ENCODE data around the gene GOLGA6B. TPM values are rescaled to one million over a fixed set of nuclear protein-coding genes. Genes with fewer than 3 reads are reported as not detected.
A peak's percentile ranks its signal among the peaks of the same experiment; 100 is the strongest.
"Not testable (repeated sequence)": the region's sequence is repeated elsewhere in the genome, so short reads cannot be mapped to it uniquely, and the experiment has no call there.

Gene GOLGA6B
- total and polyA plus RNA-seq, 2 of the 13 experiments (the other 11 are each of a cell fraction or from before 2014, with no cell fraction given): 0.04 TPM; not detected in 1

- H3K4me3 ChIP-seq (replicated peaks in 1 of 3; ENCODE audit: insufficient read depth in 1 of 3, low read depth in 2 of 3, low read length in 3 of 3): peak overlapping the region; percentile 42 to 72 (median 47); a peak in 5 of 6 replicates
- H3K4me1 ChIP-seq (ENCODE audit: insufficient read depth, low read length); intact Hi-C loops (cut with micrococcal nuclease; ENCODE audit: unreplicated experiment); BruUV-seq (replicated peaks); H3K9ac ChIP-seq (ENCODE audit: insufficient read depth, low read depth, low read length); H2AFZ ChIP-seq (ENCODE audit: low read length); H3K36me3 ChIP-seq (replicated peaks in 1 of 2; ENCODE audit: control insufficient read depth in 1 of 2, insufficient read depth in 2 of 2, low read length in 2 of 2); H3K27ac ChIP-seq (ENCODE audit: extremely low read length, insufficient read depth, low read length); H3K27me3 ChIP-seq (ENCODE audit: control insufficient read depth in 1 of 2, insufficient read depth in 2 of 2, low read length in 2 of 2); H4K20me1 ChIP-seq (ENCODE audit: insufficient read depth, low read length); H3K9me3 ChIP-seq (ENCODE audit: low read length); in situ Hi-C loops (cut with HindIII; ENCODE audit: extremely low pct_ligation_motif_present, low pct_unique_long_range_greater_than_20kb); H3K79me2 ChIP-seq (ENCODE audit: insufficient read depth, low read length): not testable (repeated sequence)
- WGBS (ENCODE audit: low lambda C conversion rate): 0% methylated on average over 4 of the region's 8 CpGs
- FAIRE-seq (peak; percentile 90), ATAC-seq (peak; percentile 99), DNase-seq (ENCODE audit: low spot score) (peak; percentile 74)
- POLR2A ChIA-PET: interaction anchor here (0.8 kb wide), 1 partner anchor 15 kb away, joined by 4 read pairs; the partner anchor contains the start of genes BBS4 and HIGD2B
- CTCF ChIA-PET (ENCODE audit: low intra/inter-chr PET ratio, low total read pairs): interaction anchor here (1.6 kb wide), 1 partner anchor 71 kb away, joined by 8 read pairs; no protein-coding TSS in a partner anchor
- peak overlapping the region; percentile 91 for H3K4me2 ChIP-seq (ENCODE audit: low read depth, low read length)
- peak; percentile 34; the same call in 1 of the 2 replicates for TF ChIP-seq ZFP91 (CRISPR knock-in tag; IDR thresholded peaks at IDR 0.05; ENCODE audit: borderline replicate concordance)
- TF ChIP-seq RAD21 (CRISPR knock-in tag; IDR thresholded peaks at IDR 0.05): peak; percentile 70
- peak; percentile 32; the same call in 1 of the 2 replicates for TF ChIP-seq ARID4A (CRISPR knock-in tag; IDR thresholded peaks at IDR 0.05; ENCODE audit: borderline replicate concordance)
- TF ChIP-seq SRY (CRISPR knock-in tag; IDR thresholded peaks at IDR 0.05): peak; percentile 32; the same call in 1 of the 2 replicates
- 0 out of 2 replicates have a peak, but pooled peaks have one; percentile 33 for TF ChIP-seq ZNF230 (CRISPR knock-in tag; IDR thresholded peaks at IDR 0.05)
- TF ChIP-seq ZNF687 (CRISPR knock-in tag; IDR thresholded peaks at IDR 0.05): peak; percentile 57
- peak; percentile 73 for TF ChIP-seq CTCF (CRISPR knock-in tag; IDR thresholded peaks at IDR 0.05)
Observed at GRCh38 chr15:72670656-72671352, 16.3 kb downstream of the GOLGA6B start.

Data from HepG2 (cell line).